MG63 (cell line): Measurements from ENCODE around the gene DYNLT5. TPM values are rescaled to one million over a fixed set of nuclear protein-coding genes. Genes with fewer than 3 reads are reported as not detected.
"Not testable (repeated sequence)": the region's sequence is repeated elsewhere in the genome, so short reads cannot be mapped to it uniquely, and the experiment has no call there.

Experiments
- DNase-seq: peaks from one replicate; pipeline ENCODE4 v3.0.0-alpha.2; 2020
- H3K27me3 ChIP-seq: fragments of 250-450 bp; sonication (Bioruptor Pico); 2 replicates; pipeline ENCODE4 v1.5.1; 2020; ENCODE audit warnings: mild to moderate bottlenecking, moderate library complexity
- H3K36me3 ChIP-seq: fragments of 250-450 bp; sonication (Bioruptor Pico); 2 replicates; pipeline ENCODE4 v1.5.1; 2020; ENCODE audit warnings: mild to moderate bottlenecking, moderate library complexity
- H3K4me3 ChIP-seq: fragments of 250-450 bp; sonication (Bioruptor Pico); 2 replicates; pipeline ENCODE4 v1.5.1; 2020; ENCODE audit warnings: mild to moderate bottlenecking, moderate library complexity
- H3K9me3 ChIP-seq: fragments of 250-450 bp; sonication (Bioruptor Pico); 2 replicates; pipeline ENCODE4 v1.5.1; 2020; ENCODE audit warnings: mild to moderate bottlenecking, moderate library complexity
- total RNA-seq: library from RNA; depleted of rRNA; stranded (reverse); fragments of >200 nt; shearing (Covaris generic); gene quantifications from 2 replicates; pipeline ENCODE4 v1.2.3, GENCODE V29; 2014; ENCODE audit warnings: low replicate concordance

DYNLT5 gene
- total RNA-seq, 1 experiment from 2014 or later: not detected

GRCh38 chr1:66734531-66734930 lies 17.7 kb upstream of the DYNLT5 start:
- not testable (repeated sequence) for H3K27me3 ChIP-seq, H3K36me3 ChIP-seq, H3K4me3 ChIP-seq, H3K9me3 ChIP-seq, DNase-seq

DNA sequence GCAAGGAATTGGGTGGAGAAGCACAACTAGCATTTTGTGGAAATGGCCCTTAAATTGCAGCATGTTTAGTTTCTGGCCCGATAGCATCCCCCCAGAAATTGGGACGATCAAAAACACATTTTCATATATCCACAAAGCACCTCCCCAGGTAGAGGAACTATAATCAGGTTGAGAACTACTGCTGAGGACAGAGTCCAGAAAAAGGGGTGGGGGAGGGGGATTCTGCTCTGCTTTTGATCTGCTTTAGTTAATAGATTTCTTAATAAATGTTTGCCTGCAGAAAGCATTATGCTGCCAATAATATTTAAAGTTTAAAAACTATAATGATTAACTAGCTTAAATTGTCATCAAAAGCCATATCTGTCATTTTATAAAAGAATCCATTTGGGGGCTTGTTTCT lies 14.4 kb upstream of the DYNLT5 start:
- DNase-seq: no peak
- H3K27me3 ChIP-seq: no peaks in the 10 kb centered on the region
- no peaks in the 10 kb centered on the region for H3K9me3 ChIP-seq
- H3K4me3 ChIP-seq: no peak overlapping the region
- no peaks in the 10 kb centered on the region for H3K36me3 ChIP-seq

DNA sequence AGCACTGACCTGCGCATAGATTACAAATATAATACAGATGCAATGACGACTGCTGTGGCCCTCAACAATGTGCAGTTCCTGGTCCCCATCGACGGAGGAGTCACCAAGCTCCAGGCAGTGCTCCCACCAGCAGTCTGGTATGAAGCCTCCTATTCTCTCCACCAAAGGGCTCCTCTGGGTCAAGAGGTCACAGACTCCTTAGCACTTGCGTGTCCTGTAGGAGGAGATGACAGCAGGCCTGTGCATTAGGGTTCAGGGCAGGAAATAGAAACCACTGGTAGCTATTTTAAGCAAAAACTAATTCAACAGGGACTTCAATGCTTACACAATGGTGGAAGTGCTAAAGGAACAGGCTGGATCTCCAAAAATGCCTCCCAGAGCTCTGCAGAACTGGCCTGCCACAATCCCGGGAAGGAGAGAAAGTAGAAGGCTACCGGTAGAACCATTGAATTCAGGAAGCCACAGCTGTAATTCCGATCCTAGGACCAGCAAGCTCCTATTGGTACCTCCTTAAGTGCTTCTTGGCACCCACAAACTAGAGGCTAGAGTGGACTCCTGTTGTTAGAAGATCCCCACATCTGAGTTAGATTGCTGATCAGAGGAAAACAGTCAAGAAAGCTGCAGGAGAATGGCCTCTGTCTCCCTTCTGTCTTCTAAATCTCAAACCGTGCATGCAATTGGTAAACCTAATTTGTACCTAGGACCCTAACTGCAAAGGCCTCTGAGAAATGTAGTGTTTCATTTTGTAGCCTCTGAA lies 12.7 kb upstream of the DYNLT5 start:
- H3K27me3 ChIP-seq: no peaks in the 10 kb centered on the region
- no peaks in the 10 kb centered on the region for H3K9me3 ChIP-seq

DNA sequence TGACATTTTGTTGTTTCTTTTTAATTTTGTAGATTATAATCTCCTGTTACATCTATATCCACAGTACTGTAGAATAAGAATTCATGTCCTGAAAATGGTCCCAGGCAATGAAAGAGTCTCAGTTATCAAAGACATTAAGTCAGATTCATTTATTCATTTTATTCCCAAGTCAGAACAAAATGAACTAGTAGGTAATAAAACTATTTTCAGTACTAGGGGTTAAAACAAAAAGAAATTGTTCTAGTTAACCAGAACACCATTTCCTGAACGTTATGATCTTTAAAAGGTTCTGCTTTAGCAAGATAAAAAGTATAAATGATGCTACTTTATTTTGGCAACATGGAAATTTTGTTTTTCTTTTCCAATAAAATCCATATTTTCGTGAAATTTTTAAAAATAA lies 6.8 kb upstream of the DYNLT5 start:
- Histone ChIP-seq H3K27me3 (no peaks in the 10 kb centered on the region), H3K36me3 (no peaks in the 10 kb centered on the region), H3K4me3 (no peak overlapping the region), H3K9me3 (no peaks in the 10 kb centered on the region)
- DNase-seq: no peak

More for the DNA sequence above, 12.7 kb upstream of the DYNLT5 start:
- Histone ChIP-seq H3K4me3 (no peak overlapping the region), H3K36me3 (no peaks in the 10 kb centered on the region)
- DNase-seq: no peak

- no peak for DNase-seq
- no peaks in the 10 kb centered on the region for H3K9me3 ChIP-seq
- no peak overlapping the region for H3K4me3 ChIP-seq
- no peaks in the 10 kb centered on the region for H3K36me3 ChIP-seq
- no peaks in the 10 kb centered on the region for H3K27me3 ChIP-seq
These were observed 4.8 kb upstream of the DYNLT5 start for GRCh38 chr1:66747501-66747900.

- H3K9me3 ChIP-seq: no peaks in the 10 kb centered on the region
- no peak overlapping the region for H3K4me3 ChIP-seq
- DNase-seq: no peak
- no peaks in the 10 kb centered on the region for H3K36me3 ChIP-seq
- H3K27me3 ChIP-seq: no peaks in the 10 kb centered on the region
These were observed 1.7 kb upstream of the DYNLT5 start for GRCh38 chr1:66750577-66750976.

DNA sequence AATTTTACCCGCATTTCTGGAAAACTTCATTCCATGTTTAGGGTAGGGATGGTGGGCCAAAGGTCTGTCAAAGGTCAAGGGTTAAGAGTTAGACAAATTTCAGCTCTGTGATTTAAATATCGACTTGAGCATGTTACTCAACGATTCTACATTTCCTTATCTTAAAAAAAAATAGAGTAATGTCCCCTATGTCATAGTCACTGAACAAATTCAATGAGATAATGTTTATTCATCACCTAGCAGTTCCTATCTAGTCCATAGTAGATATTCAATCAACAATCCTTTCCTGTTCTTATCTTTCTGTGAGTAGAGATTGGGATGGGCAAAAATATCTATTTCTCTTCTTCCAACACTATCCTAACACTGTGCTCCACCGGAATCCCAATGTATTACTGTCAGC lies 1.1 kb upstream of the DYNLT5 start:
- DNase-seq: no peak
- no peaks in the 10 kb centered on the region for H3K36me3 ChIP-seq
- H3K27me3 ChIP-seq: no peaks in the 10 kb centered on the region
- H3K4me3 ChIP-seq: no peak overlapping the region
- no peaks in the 10 kb centered on the region for H3K9me3 ChIP-seq

DNA sequence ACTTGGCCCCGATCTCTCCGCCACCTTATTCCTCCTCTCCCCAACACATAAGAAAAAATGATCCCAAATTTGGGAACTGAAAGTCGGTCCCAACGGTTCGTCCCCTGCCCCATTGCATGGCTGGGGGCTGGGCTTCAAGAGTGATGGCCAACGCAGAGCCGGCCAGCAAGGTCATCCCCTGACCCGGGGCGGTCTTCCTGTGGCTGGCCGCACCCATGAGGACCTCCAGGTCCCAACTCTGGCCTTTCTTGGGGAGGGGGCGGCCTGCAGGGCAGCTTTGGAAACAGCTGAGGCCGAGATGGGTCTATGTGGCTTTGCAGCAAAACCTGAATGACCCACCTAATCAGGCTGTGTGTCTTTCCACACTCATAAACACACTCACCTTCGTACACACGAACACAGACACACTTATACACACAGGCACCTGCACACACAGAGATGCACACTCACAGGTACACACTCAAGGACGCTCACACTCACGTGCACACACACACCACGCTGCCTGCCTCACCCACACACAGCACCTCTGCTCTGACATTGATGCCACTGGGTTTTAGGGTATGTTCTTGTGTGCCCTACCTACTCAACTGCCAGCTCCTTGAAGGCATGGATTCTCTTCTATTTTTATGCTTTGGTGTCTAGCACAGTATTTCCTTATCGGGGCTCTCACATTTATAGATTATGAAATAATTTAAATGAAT lies 562 bp downstream of the DYNLT5 start:
- no peak for DNase-seq
- H3K27me3 ChIP-seq: no peaks in the 10 kb centered on the region
- H3K36me3 ChIP-seq: no peaks in the 10 kb centered on the region
- H3K4me3 ChIP-seq: peak overlapping the region; percentile 32
- no peaks in the 10 kb centered on the region for H3K9me3 ChIP-seq

GRCh38 chr1:66757722-66758240 lies 5.5 kb downstream of the DYNLT5 start:
- no peak for DNase-seq
- H3K4me3 ChIP-seq: no peak overlapping the region

GRCh38 chr1:66758241-66758755 lies 6.0 kb downstream of the DYNLT5 start:
- H3K36me3 ChIP-seq: no peaks in the 10 kb centered on the region
- DNase-seq: no peak

More at GRCh38 chr1:66757722-66758240, 5.5 kb downstream of the DYNLT5 start:
- H3K36me3 ChIP-seq: no peaks in the 10 kb centered on the region
- H3K27me3 ChIP-seq: no peaks in the 10 kb centered on the region
- H3K9me3 ChIP-seq: 0 out of 2 replicates have a peak, but pooled peaks cover 2% of the 10 kb centered on the region

GRCh38 chr1:66760506-66760905 lies 8.2 kb downstream of the DYNLT5 start:
- DNase-seq: no peak
- Histone ChIP-seq H3K9me3 (0 out of 2 replicates have a peak, but pooled peaks cover 2% of the 10 kb centered on the region), H3K27me3 (no peaks in the 10 kb centered on the region), H3K4me3 (no peak overlapping the region), H3K36me3 (no peaks in the 10 kb centered on the region)

More at GRCh38 chr1:66758241-66758755, 6.0 kb downstream of the DYNLT5 start:
- Histone ChIP-seq H3K9me3 (0 out of 2 replicates have a peak, but pooled peaks cover 2% of the 10 kb centered on the region), H3K4me3 (no peak overlapping the region), H3K27me3 (no peaks in the 10 kb centered on the region)

- H3K4me3 ChIP-seq: no peak overlapping the region
- DNase-seq: no peak
- 0 out of 2 replicates have a peak, but pooled peaks cover 2% of the 10 kb centered on the region for H3K9me3 ChIP-seq
- H3K36me3 ChIP-seq: no peaks in the 10 kb centered on the region
- H3K27me3 ChIP-seq: no peaks in the 10 kb centered on the region
These were observed 9.0 kb downstream of the DYNLT5 start for GRCh38 chr1:66761221-66761620.

- Histone ChIP-seq H3K27me3 (no peaks in the 10 kb centered on the region), H3K9me3 (0 out of 2 replicates have a peak, but pooled peaks cover 2% of the 10 kb centered on the region), H3K4me3 (no peak overlapping the region), H3K36me3 (no peaks in the 10 kb centered on the region)
- DNase-seq: no peak
These were observed 12.8 kb downstream of the DYNLT5 start for GRCh38 chr1:66764994-66765578.

DNA sequence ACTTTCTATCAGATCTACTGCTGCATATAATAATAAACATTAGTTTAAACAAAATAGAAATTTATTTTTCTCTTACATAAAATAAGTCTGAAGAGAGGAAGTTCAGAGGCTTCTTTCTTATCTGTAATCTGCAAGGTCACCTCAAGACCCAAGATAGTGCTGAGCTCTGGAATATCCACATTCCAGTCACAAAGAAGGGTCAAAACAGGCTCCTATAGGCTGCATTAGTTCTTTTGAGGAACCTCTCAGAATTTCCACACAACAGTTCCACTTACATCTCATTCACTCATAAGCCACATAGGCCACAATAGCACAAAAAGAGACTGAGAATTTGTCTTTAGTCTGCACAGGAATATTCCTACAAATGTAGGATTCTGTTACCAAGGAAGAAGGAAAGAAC lies 15.4 kb downstream of the DYNLT5 start:
- DNase-seq: no peak
- no peaks in the 10 kb centered on the region for H3K9me3 ChIP-seq

DNA sequence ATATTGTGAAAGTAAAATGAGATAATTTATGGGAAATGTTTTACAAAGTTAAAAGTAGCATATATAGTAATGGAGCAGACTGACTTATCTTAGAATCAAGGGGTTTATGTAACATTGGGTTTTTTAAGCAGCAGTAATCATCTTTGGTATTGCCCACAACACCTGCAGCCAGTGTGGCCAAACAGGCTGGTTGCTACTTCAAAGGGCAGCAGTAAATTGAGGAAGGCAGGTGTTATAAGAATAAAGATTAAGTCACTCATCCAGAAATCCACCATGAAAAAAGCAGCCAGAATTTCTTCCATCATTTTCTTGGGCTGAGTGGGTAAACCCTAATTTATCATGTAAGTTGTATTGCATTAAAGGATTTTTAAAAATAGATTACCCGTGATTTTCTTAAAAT lies 16.7 kb downstream of the DYNLT5 start:
- Histone ChIP-seq H3K9me3 (no peaks in the 10 kb centered on the region), H3K27me3 (no peaks in the 10 kb centered on the region), H3K36me3 (no peaks in the 10 kb centered on the region), H3K4me3 (no peak overlapping the region)
- DNase-seq: no peak

More for the DNA sequence above, 15.4 kb downstream of the DYNLT5 start:
- H3K27me3 ChIP-seq: no peaks in the 10 kb centered on the region
- no peaks in the 10 kb centered on the region for H3K36me3 ChIP-seq
- H3K4me3 ChIP-seq: no peak overlapping the region

DNA sequence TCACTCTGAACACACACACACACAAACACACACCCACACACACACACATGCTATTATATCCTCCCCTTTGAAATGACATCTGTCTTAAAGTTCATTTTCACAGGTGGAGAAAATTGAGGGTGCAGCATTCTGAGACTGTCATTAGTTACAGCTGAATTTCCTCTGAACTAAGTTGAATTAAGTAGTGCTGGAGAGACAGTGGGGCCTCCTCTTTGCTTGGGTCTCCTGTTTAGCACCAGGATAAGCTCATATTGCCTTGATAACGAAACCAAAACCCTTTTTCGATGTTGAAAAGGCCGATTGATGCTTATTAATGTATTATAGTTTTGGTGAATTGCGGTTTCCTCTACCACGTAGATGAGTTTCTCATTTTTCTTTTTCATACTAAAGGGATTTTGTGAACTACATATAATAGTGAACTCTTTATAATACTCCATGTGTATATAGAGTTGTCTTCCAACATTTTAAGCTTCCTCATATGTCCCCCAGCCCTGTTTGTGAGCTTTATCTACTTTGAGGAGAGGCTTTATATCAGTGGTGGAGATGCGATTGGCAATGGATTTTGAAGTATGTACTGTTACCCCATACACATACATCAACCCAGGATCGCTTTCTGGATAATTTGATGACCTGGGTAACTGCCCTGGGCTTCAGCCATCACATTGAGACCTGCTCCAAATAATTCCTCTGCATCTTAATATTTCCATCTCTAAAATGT lies 17.4 kb downstream of the DYNLT5 start:
- Histone ChIP-seq H3K9me3 (no peaks in the 10 kb centered on the region), H3K36me3 (no peaks in the 10 kb centered on the region), H3K4me3 (peak overlapping the region; percentile 7; the same call in 1 of the 2 replicates), H3K27me3 (no peaks in the 10 kb centered on the region)
- no peak for DNase-seq
